ENCODE results near the gene NELL1.
A peak's percentile ranks its signal among the peaks of the same experiment; 100 is the strongest.

NELL1 gene

GRCh38 chr11:20731676-20732215 lies 62.4 kb downstream of the NELL1 start:
- H3K36me3 ChIP-seq (ENCODE audit: control insufficient read depth in 1 of 2, insufficient read depth in 2 of 2, low read length in 2 of 2), result no peaks in the 10 kb centered on the region
- no peak overlapping the region for H4K8ac ChIP-seq (ENCODE audit: low read depth, low read length)
- H3K27me3 ChIP-seq (ENCODE audit: insufficient read depth, low read length), result no peaks in the 10 kb centered on the region
- no peaks in the 10 kb centered on the region for H3K4me1 ChIP-seq (ENCODE audit: control insufficient read depth in 1 of 2, insufficient read depth in 2 of 2, low read length in 2 of 2)
- no peaks in the 10 kb centered on the region for H3K9me3 ChIP-seq (ENCODE audit: insufficient read depth, low read depth, low read length)
- no peak overlapping the region for H4K12ac ChIP-seq (ENCODE audit: low read depth, low read length)
- no peak for DNase-seq
- no peak overlapping the region for H2AK5ac ChIP-seq (ENCODE audit: low read length)
- H3K18ac ChIP-seq (ENCODE audit: low read length), result no peak overlapping the region
- H3K79me1 ChIP-seq (ENCODE audit: low read length), result no peaks in the 10 kb centered on the region
- no peak overlapping the region for H2AFZ ChIP-seq (ENCODE audit: insufficient read depth, low read length, poor library complexity)
- no peaks in the 10 kb centered on the region for H3K79me2 ChIP-seq (ENCODE audit: control insufficient read depth, insufficient read depth, low read length, poor library complexity)
- H3K4me3 ChIP-seq (ENCODE audit: low read depth, low read length), result no peak overlapping the region
- no peak overlapping the region for H3K14ac ChIP-seq (ENCODE audit: low read length)
- no peak overlapping the region for H3K23ac ChIP-seq (ENCODE audit: low read length)
- no peak overlapping the region for H3K9ac ChIP-seq (ENCODE audit: low read length)
- no CpG with 5 or more reads among the region's 5 CpGs for WGBS (ENCODE audit: extremely low coverage, insufficient coverage, insufficient read length)
- H2BK12ac ChIP-seq (ENCODE audit: low read length), result no peak overlapping the region
- H4K91ac ChIP-seq (ENCODE audit: low read depth, low read length), result no peak overlapping the region
- H3K4me2 ChIP-seq (ENCODE audit: low read length), result no peak overlapping the region
- no peak overlapping the region for H3K27ac ChIP-seq (ENCODE audit: low read depth, low read length)
- no peak overlapping the region for H3K4ac ChIP-seq (ENCODE audit: low read depth, low read length)
- H2BK5ac ChIP-seq (ENCODE audit: low read depth, low read length, poor library complexity), result no peak overlapping the region
- H2BK120ac ChIP-seq (ENCODE audit: insufficient read depth, low read length, poor library complexity), result no peak overlapping the region

GRCh38 chr11:20739107-20739506 lies 69.7 kb downstream of the NELL1 start:
- no peak overlapping the region for H2AK5ac ChIP-seq (ENCODE audit: low read length)
- no peaks in the 10 kb centered on the region for H3K79me2 ChIP-seq (ENCODE audit: control insufficient read depth, insufficient read depth, low read length, poor library complexity)
- H3K79me1 ChIP-seq (ENCODE audit: low read length), result no peaks in the 10 kb centered on the region
- no peak overlapping the region for H3K4me2 ChIP-seq (ENCODE audit: low read length)
- H3K4me1 ChIP-seq (ENCODE audit: control insufficient read depth in 1 of 2, insufficient read depth in 2 of 2, low read length in 2 of 2), result no peaks in the 10 kb centered on the region
- no peaks in the 10 kb centered on the region for H3K27me3 ChIP-seq (ENCODE audit: insufficient read depth, low read length)
- H2BK12ac ChIP-seq (ENCODE audit: low read length), result no peak overlapping the region
- no peak overlapping the region for H3K14ac ChIP-seq (ENCODE audit: low read length)
- no peak overlapping the region for H3K4ac ChIP-seq (ENCODE audit: low read depth, low read length)
- H2AFZ ChIP-seq (ENCODE audit: insufficient read depth, low read length, poor library complexity), result no peak overlapping the region
- no peaks in the 10 kb centered on the region for H3K36me3 ChIP-seq (ENCODE audit: control insufficient read depth in 1 of 2, insufficient read depth in 2 of 2, low read length in 2 of 2)
- no peak overlapping the region for H3K23ac ChIP-seq (ENCODE audit: low read length)
- no peak overlapping the region for H2BK5ac ChIP-seq (ENCODE audit: low read depth, low read length, poor library complexity)
- no peak overlapping the region for H3K18ac ChIP-seq (ENCODE audit: low read length)
- H2BK120ac ChIP-seq (ENCODE audit: insufficient read depth, low read length, poor library complexity), result no peak overlapping the region
- no peak overlapping the region for H3K4me3 ChIP-seq (ENCODE audit: low read depth, low read length)
- WGBS (ENCODE audit: extremely low coverage, insufficient coverage, insufficient read length), result no CpG with 5 or more reads among the region's 8 CpGs
- H4K91ac ChIP-seq (ENCODE audit: low read depth, low read length), result no peak overlapping the region
- no peak for DNase-seq
- no peak overlapping the region for H3K9ac ChIP-seq (ENCODE audit: low read length)
- H4K12ac ChIP-seq (ENCODE audit: low read depth, low read length), result no peak overlapping the region
- no peak overlapping the region for H3K27ac ChIP-seq (ENCODE audit: low read depth, low read length)
- no peak overlapping the region for H4K8ac ChIP-seq (ENCODE audit: low read depth, low read length)
- no peaks in the 10 kb centered on the region for H3K9me3 ChIP-seq (ENCODE audit: insufficient read depth, low read depth, low read length)

DNA sequence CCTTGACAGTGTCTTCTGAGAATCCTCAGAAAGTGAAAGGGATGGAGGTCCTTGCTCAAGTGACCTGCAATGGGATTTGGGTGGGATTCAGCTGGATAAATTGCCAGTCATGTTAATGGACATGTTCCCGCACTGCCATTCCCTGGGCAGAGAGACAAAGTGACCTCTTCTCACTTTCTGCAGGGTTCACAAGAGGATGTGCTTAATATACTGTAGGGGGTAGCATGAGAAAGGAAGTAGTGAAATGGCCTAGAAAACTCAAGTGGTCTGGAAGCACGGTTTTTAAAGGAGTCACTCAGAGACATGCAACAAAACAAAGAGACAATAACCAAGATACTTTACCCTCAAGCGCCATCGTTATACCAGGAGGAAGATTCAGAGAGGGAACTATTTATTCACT lies 70.2 kb downstream of the NELL1 start:
- Histone ChIP-seq H3K79me2 (ENCODE audit: control insufficient read depth, insufficient read depth, low read length, poor library complexity) (no peaks in the 10 kb centered on the region), H3K36me3 (ENCODE audit: control insufficient read depth in 1 of 2, insufficient read depth in 2 of 2, low read length in 2 of 2) (no peaks in the 10 kb centered on the region), H4K12ac (ENCODE audit: low read depth, low read length) (no peak overlapping the region), H3K4me1 (ENCODE audit: control insufficient read depth in 1 of 2, insufficient read depth in 2 of 2, low read length in 2 of 2) (no peaks in the 10 kb centered on the region), H3K23ac (ENCODE audit: low read length) (no peak overlapping the region), H3K4ac (ENCODE audit: low read depth, low read length) (no peak overlapping the region), H3K4me3 (ENCODE audit: low read depth, low read length) (no peak overlapping the region), H2BK5ac (ENCODE audit: low read depth, low read length, poor library complexity) (no peak overlapping the region), H2AFZ (ENCODE audit: insufficient read depth, low read length, poor library complexity) (no peak overlapping the region), H3K18ac (ENCODE audit: low read length) (no peak overlapping the region), H3K9me3 (ENCODE audit: insufficient read depth, low read depth, low read length) (no peaks in the 10 kb centered on the region), H4K91ac (ENCODE audit: low read depth, low read length) (no peak overlapping the region), H2AK5ac (ENCODE audit: low read length) (no peak overlapping the region), H3K4me2 (ENCODE audit: low read length) (no peak overlapping the region), H2BK12ac (ENCODE audit: low read length) (no peak overlapping the region), H4K8ac (ENCODE audit: low read depth, low read length) (no peak overlapping the region), H3K27ac (ENCODE audit: low read depth, low read length) (no peak overlapping the region), H2BK120ac (ENCODE audit: insufficient read depth, low read length, poor library complexity) (no peak overlapping the region), H3K27me3 (ENCODE audit: insufficient read depth, low read length) (no peaks in the 10 kb centered on the region), H3K9ac (ENCODE audit: low read length) (no peak overlapping the region), H3K79me1 (ENCODE audit: low read length) (no peaks in the 10 kb centered on the region), H3K14ac (ENCODE audit: low read length) (no peak overlapping the region)
- WGBS (ENCODE audit: extremely low coverage, insufficient coverage, insufficient read length), result no CpG with 5 or more reads among the region's 4 CpGs
- peak in 1 of 2 donors; percentile 7 for DNase-seq

- Histone ChIP-seq H2BK12ac (ENCODE audit: low read length) (no peak overlapping the region), H3K79me1 (ENCODE audit: low read length) (no peaks in the 10 kb centered on the region), H4K8ac (ENCODE audit: low read depth, low read length) (no peak overlapping the region), H2AK5ac (ENCODE audit: low read length) (no peak overlapping the region), H2BK5ac (ENCODE audit: low read depth, low read length, poor library complexity) (no peak overlapping the region), H3K4me1 (ENCODE audit: control insufficient read depth in 1 of 2, insufficient read depth in 2 of 2, low read length in 2 of 2) (no peaks in the 10 kb centered on the region), H2AFZ (ENCODE audit: insufficient read depth, low read length, poor library complexity) (no peak overlapping the region), H3K27me3 (ENCODE audit: insufficient read depth, low read length) (no peaks in the 10 kb centered on the region), H3K23ac (ENCODE audit: low read length) (no peak overlapping the region), H3K4ac (ENCODE audit: low read depth, low read length) (no peak overlapping the region), H3K4me3 (ENCODE audit: low read depth, low read length) (no peak overlapping the region), H3K14ac (ENCODE audit: low read length) (no peak overlapping the region), H3K36me3 (ENCODE audit: control insufficient read depth in 1 of 2, insufficient read depth in 2 of 2, low read length in 2 of 2) (no peaks in the 10 kb centered on the region), H3K9me3 (ENCODE audit: insufficient read depth, low read depth, low read length) (no peaks in the 10 kb centered on the region), H4K12ac (ENCODE audit: low read depth, low read length) (no peak overlapping the region), H3K9ac (ENCODE audit: low read length) (no peak overlapping the region), H4K91ac (ENCODE audit: low read depth, low read length) (no peak overlapping the region), H3K4me2 (ENCODE audit: low read length) (no peak overlapping the region), H2BK120ac (ENCODE audit: insufficient read depth, low read length, poor library complexity) (no peak overlapping the region), H3K18ac (ENCODE audit: low read length) (no peak overlapping the region), H3K79me2 (ENCODE audit: control insufficient read depth, insufficient read depth, low read length, poor library complexity) (no peaks in the 10 kb centered on the region), H3K27ac (ENCODE audit: low read depth, low read length) (no peak overlapping the region)
- DNase-seq, result peak in 1 of 2 donors; percentile 14
- WGBS (ENCODE audit: extremely low coverage, insufficient coverage, insufficient read length), result no CpG with 5 or more reads among the region's 6 CpGs
Measured at GRCh38 chr11:20754933-20755332, 85.5 kb downstream of the NELL1 start.

Data from trophoblast cell (in vitro differentiated cells and primary cell).